OCI-LY3 (cell line): ENCODE results near the gene CKAP4.

Source experiments
- H2AFZ ChIP-seq: fragments of 200-600, 300-600 bp; shearing (Covaris generic); 2 replicates; pipeline ENCODE4 v1.6.0; 2014; ENCODE audit warnings: antibody characterized with exemption, low read depth, low read length
- H3K27ac ChIP-seq: fragments of 200-600, 300-600 bp; sonication (generic); 2 replicates; pipeline ENCODE4 v1.5.1; 2014; ENCODE audit warnings: mild to moderate bottlenecking, low read length, moderate library complexity, mixed read lengths
- H3K27me3 ChIP-seq: fragments of 200-600, 300-600 bp; sonication (generic); 2 replicates; pipeline ENCODE4 v1.6.1; 2014; ENCODE audit warnings: low read depth, low read length, mixed read lengths
- H3K36me3 ChIP-seq: fragments of 200-600, 300-600 bp; sonication (generic); replicated peaks from 2 replicates; pipeline ENCODE3; 2014; ENCODE audit warnings: low read depth, low read length, mixed read lengths
- H3K4me1 ChIP-seq: fragments of 300-600, 200-600 bp; sonication (generic); 2 replicates; pipeline ENCODE4 v1.6.1; 2014; ENCODE audit warnings: low read length, mixed read lengths
- H3K4me2 ChIP-seq: fragments of 200-600, 300-600 bp; sonication (generic); 2 replicates; pipeline ENCODE4 v1.6.1; 2014; ENCODE audit warnings: low read length, mixed read lengths
- H3K4me3 ChIP-seq: fragments of 300-600, 200-600 bp; sonication (generic); 2 replicates; pipeline ENCODE4 v1.5.1; 2014; ENCODE audit warnings: antibody characterized with exemption, mild to moderate bottlenecking, low read length, moderate library complexity
- H3K79me2 ChIP-seq: fragments of 300-600, 200-600 bp; shearing (Covaris generic); 2 replicates; pipeline ENCODE4 v1.6.1; 2014; ENCODE audit warnings: mild to moderate bottlenecking, low read length, mixed read lengths
- H3K9ac ChIP-seq: fragments of 300-600, 200-600 bp; shearing (Covaris generic); 2 replicates; pipeline ENCODE4 v1.6.0; 2014; ENCODE audit warnings: mild to moderate bottlenecking, low read length, moderate library complexity
- H3K9me3 ChIP-seq: fragments of 200-600, 300-600 bp; shearing (Covaris generic); 2 replicates; pipeline ENCODE4 v1.6.1; 2014; ENCODE audit warnings: low read length, mixed read lengths; ENCODE audit not compliant: insufficient read depth
- H4K20me1 ChIP-seq: fragments of 200-600, 300-600 bp; sonication (generic); 2 replicates; pipeline ENCODE4 v1.6.1; 2016; ENCODE audit warnings: low read length, mixed read lengths; ENCODE audit not compliant: insufficient read depth
- EZH2phosphoT487 ChIP-seq: fragments of 200-600 bp; shearing (Covaris generic); IDR thresholded peaks from 2 replicates; pipeline ENCODE4 v1.6.1; 2018; ENCODE audit warnings: antibody characterized with exemption, mixed run types, low read depth
- TF ChIP-seq, protein P1 (sequence below): fragments of 200-600, 300-600 bp; sonication (generic); IDR thresholded peaks from 2 replicates; pipeline ENCODE4 v1.5.1; 2014; ENCODE audit warnings: antibody characterized with exemption, low read length, low read depth

CKAP4 gene

DNA sequence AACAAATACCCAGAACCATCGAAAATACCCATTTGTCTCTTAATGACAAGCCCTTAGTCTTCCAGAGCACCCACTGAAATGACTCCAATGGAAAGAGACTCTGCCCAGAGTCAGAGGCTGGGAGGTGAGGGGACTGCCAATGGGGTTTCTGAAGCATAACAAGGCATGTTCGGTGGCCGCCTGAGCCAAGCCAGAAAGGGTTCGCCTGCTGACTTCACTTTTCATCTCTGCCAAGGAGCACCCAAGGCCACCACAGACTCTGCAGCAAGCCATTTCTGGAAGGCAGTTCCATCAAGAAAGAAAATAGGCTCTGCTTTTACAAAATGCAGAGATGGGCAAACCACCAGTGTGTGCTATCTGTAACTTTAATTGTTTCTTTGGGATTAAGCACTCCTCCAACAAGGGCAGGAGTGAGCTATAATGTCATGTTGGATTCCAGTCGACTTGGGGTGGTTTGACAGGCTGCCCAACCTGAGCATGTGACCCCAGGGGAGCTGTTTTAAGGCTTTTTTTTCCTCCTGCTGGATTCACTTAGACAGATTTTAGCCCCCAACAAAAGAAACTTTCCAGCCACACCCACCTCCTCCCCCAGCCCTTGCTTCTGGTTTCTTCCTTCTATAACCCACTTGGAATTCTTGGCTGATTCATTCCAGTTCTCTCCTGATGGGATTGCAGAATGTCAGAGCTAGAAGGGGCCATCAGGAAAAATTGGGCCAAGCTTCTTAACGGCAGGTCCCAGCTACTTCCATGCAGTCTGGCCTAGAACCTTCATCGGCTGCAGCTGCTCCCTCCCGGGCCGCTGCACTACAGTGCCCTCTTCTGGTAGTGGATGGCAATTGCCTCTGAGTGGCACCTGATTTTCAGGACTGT, 24.1 kb downstream of the CKAP4 start:
- H3K9me3 ChIP-seq = no peaks in the 10 kb centered on the region
- no peak overlapping the region for H3K4me3 ChIP-seq
- TF ChIP-seq, protein P1, sequence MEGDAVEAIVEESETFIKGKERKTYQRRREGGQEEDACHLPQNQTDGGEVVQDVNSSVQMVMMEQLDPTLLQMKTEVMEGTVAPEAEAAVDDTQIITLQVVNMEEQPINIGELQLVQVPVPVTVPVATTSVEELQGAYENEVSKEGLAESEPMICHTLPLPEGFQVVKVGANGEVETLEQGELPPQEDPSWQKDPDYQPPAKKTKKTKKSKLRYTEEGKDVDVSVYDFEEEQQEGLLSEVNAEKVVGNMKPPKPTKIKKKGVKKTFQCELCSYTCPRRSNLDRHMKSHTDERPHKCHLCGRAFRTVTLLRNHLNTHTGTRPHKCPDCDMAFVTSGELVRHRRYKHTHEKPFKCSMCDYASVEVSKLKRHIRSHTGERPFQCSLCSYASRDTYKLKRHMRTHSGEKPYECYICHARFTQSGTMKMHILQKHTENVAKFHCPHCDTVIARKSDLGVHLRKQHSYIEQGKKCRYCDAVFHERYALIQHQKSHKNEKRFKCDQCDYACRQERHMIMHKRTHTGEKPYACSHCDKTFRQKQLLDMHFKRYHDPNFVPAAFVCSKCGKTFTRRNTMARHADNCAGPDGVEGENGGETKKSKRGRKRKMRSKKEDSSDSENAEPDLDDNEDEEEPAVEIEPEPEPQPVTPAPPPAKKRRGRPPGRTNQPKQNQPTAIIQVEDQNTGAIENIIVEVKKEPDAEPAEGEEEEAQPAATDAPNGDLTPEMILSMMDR = peak; percentile 85
- TF ChIP-seq EZH2phosphoT487 = no peak
- peaks cover 25% of the 10 kb centered on the region for H3K27me3 ChIP-seq
- no peak overlapping the region for H3K9ac ChIP-seq
- no peak overlapping the region for H3K27ac ChIP-seq
- no peak overlapping the region for H3K4me2 ChIP-seq
- peak overlapping the region; percentile 8; the same call in 1 of the 2 replicates for H2AFZ ChIP-seq
- peaks cover 17% of the 10 kb centered on the region for H3K4me1 ChIP-seq
- no peaks in the 10 kb centered on the region for H3K79me2 ChIP-seq
- H3K36me3 ChIP-seq = no peaks in the 10 kb centered on the region
- H4K20me1 ChIP-seq = no peaks in the 10 kb centered on the region

DNA sequence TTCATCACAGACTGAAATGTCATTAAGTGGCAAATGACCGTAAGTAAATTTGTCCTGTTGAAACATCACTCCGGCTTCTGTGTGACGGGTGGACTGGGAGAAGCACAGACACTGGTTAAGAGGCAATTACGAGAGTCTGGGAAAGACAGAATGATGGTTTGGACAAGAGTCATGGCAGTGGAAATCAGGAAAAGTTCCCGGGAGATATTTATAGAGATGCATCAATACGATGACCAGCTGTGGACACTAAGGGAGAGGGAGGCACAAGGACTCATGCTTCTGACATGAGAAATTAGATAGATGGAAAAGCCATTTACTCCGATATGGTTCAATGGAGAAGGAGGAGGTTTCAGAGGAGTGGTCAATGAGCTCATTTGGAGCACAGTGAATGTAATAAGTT, 27.3 kb downstream of the CKAP4 start:
- H3K79me2 ChIP-seq = no peaks in the 10 kb centered on the region
- H3K4me1 ChIP-seq = peaks cover 11% of the 10 kb centered on the region
- H4K20me1 ChIP-seq = no peaks in the 10 kb centered on the region
- no peak overlapping the region for H2AFZ ChIP-seq
- H3K9ac ChIP-seq = no peak overlapping the region
- TF ChIP-seq, protein P1 = no peak
- no peak for TF ChIP-seq EZH2phosphoT487
- no peak overlapping the region for H3K4me3 ChIP-seq
- no peak overlapping the region for H3K4me2 ChIP-seq
- no peaks in the 10 kb centered on the region for H3K36me3 ChIP-seq
- H3K9me3 ChIP-seq = no peaks in the 10 kb centered on the region
- no peak overlapping the region for H3K27ac ChIP-seq
- peaks cover 47% of the 10 kb centered on the region for H3K27me3 ChIP-seq

DNA sequence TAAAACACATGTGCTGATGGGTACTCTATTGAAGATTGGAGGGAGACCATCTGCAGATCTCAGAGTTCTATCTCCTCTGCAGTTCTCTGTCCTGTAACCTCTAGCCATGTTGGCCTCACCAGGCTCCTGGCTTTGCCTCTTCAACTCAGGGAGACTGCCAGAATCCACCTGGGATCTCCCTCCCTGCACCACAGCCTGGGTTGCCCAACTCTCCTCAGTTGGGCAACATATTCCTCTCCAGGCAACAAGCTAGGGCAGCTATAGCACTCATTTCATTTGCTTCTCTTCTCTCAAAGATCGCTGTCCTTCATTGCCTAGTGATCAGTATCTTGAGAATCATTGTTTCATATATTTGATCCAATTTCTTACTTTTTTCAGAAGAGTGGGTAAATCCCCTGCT, 28.8 kb downstream of the CKAP4 start:
- TF ChIP-seq, protein P1 = no peak
- TF ChIP-seq EZH2phosphoT487 = no peak
- Histone ChIP-seq H3K79me2 (no peaks in the 10 kb centered on the region), H3K27me3 (peaks cover 56% of the 10 kb centered on the region), H3K4me2 (no peak overlapping the region), H3K4me3 (no peak overlapping the region), H4K20me1 (no peaks in the 10 kb centered on the region), H2AFZ (no peak overlapping the region), H3K36me3 (no peaks in the 10 kb centered on the region), H3K9me3 (no peaks in the 10 kb centered on the region), H3K9ac (no peak overlapping the region), H3K27ac (no peak overlapping the region), H3K4me1 (peaks cover 11% of the 10 kb centered on the region)

DNA sequence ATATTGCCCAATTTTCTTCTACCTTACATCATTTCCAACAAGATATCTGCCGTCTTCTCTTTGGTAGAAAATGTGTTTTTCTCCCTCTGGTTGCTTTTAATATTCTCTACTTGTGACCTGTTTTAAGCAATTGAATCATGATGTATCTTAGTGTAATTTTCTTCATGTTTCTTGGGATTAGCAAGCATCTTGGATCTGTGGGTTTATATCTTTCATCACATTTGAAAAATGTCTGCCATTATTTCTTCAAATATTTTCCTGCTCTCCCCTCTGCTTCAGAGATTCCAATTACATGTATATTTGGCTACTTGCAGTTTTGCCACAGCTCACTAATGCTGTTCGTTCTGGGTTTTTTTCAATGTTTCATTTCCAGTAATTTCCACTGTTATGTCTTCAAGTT, 30.1 kb downstream of the CKAP4 start:
- no peaks in the 10 kb centered on the region for H3K36me3 ChIP-seq

More for the DNA sequence above, 30.1 kb downstream of the CKAP4 start:
- no peak overlapping the region for H3K4me2 ChIP-seq
- H4K20me1 ChIP-seq = no peaks in the 10 kb centered on the region
- peaks cover 61% of the 10 kb centered on the region for H3K27me3 ChIP-seq
- no peak overlapping the region for H3K9ac ChIP-seq
- TF ChIP-seq, protein P1 = no peak
- TF ChIP-seq EZH2phosphoT487 = no peak
- H3K4me3 ChIP-seq = no peak overlapping the region
- no peaks in the 10 kb centered on the region for H3K79me2 ChIP-seq
- H3K4me1 ChIP-seq = peaks cover 11% of the 10 kb centered on the region
- H3K27ac ChIP-seq = no peak overlapping the region
- no peaks in the 10 kb centered on the region for H3K9me3 ChIP-seq
- no peak overlapping the region for H2AFZ ChIP-seq
